K562 (cell line): Measurements from ENCODE around the gene TNFAIP3. TPM values are rescaled to one million over a fixed set of nuclear protein-coding genes. Genes with fewer than 3 reads are reported as not detected.

ENCODE experiments used
- CAMTA2 ChIP-seq: fragments of 250-450 bp; sonication (Bioruptor Pico); conservative IDR thresholded peaks from 2 replicates; pipeline ENCODE4 v1.5.1; 2022
- EGR1 ChIP-seq: fragments of 450-650 bp; conservative IDR thresholded peaks from 2 replicates; pipeline ENCODE4 v1.6.1; 2017; ENCODE audit warnings: mild to moderate bottlenecking
- ESRRA ChIP-seq: fragments of 450-650 bp; IDR thresholded peaks from 2 replicates; pipeline ENCODE4 v1.6.1; 2014; ENCODE audit warnings: low read depth, mild to moderate bottlenecking, moderate library complexity, borderline replicate concordance
- FOXJ2 ChIP-seq: fragments of 200-800 bp; sonication (Bioruptor generic); IDR thresholded peaks from 2 replicates; pipeline ENCODE4 v1.6.1; 2016; ENCODE audit warnings: missing genetic modification characterization, missing compliant biosample characterization
- HDAC2 ChIP-seq: fragments of 450-650 bp; IDR thresholded peaks from 2 replicates; pipeline ENCODE4 v1.6.1; 2016; ENCODE audit warnings: mild to moderate bottlenecking
- JUND ChIP-seq, 2 experiments: IDR thresholded peaks; 2 replicates in 1 of 2; 3 replicates in 1 of 2; pipeline ENCODE4 v1.6.1; 2011; ENCODE audit warnings: borderline replicate concordance in 2 of 2, low read depth in 2 of 2, low read length in 2 of 2, improper control_type of control experiment in 1 of 2, missing biosample characterization in 1 of 2, missing genetic modification characterization in 1 of 2, missing genetic modification reagents in 1 of 2
- KLF6 ChIP-seq: fragments of 250-450 bp; sonication (Bioruptor Pico); IDR thresholded peaks from 2 replicates; pipeline ENCODE4 v1.4.0; 2020; ENCODE audit warnings: mild to moderate bottlenecking, moderate library complexity, borderline replicate concordance
- MAZ ChIP-seq, 2 experiments: fragments of 450-650 bp in 1 of 2; sonication (generic) in 1 of 2; formaldehyde crosslinking; IDR thresholded peaks in 1 of 2; conservative IDR thresholded peaks in 1 of 2; 2 replicates each; pipeline versions ENCODE4 v1.4.0 to v1.5.0; 2020; ENCODE audit warnings: mild to moderate bottlenecking in 1 of 2, missing genetic modification reagents in 1 of 2
- PCBP2 ChIP-seq: fragments of 200-400 bp; formaldehyde crosslinking; IDR thresholded peaks from 2 replicates; pipeline ENCODE4 v1.6.1; 2018; ENCODE audit warnings: low read length, low read depth, mild to moderate bottlenecking, moderate library complexity; ENCODE audit not compliant: poor library complexity, severe bottlenecking
- TBL1XR1 ChIP-seq, 2 experiments: IDR thresholded peaks; 2 replicates each; pipeline ENCODE4 v1.6.1; 2012; ENCODE audit warnings: improper control_type of control experiment in 2 of 2, low read length in 2 of 2, mild to moderate bottlenecking in 1 of 2
- TEAD1 ChIP-seq, 2 experiments: fragments of 450-650 bp in 1 of 2; sonication (generic) in 1 of 2; formaldehyde crosslinking; IDR thresholded peaks; 2 replicates each; pipeline versions ENCODE4 v1.4.0 to v1.8.0; 2020 to 2022; ENCODE audit warnings: mild to moderate bottlenecking in 2 of 2, missing genetic modification reagents in 1 of 2
- TFAP4 ChIP-seq: sonication (generic); formaldehyde crosslinking; IDR thresholded peaks from 2 replicates; pipeline ENCODE4 v1.8.0; 2022; ENCODE audit warnings: missing genetic modification reagents, mild to moderate bottlenecking, moderate library complexity, borderline replicate concordance
- UBTF ChIP-seq, 2 experiments: IDR thresholded peaks; 2 replicates each; pipeline ENCODE4 v1.6.1; 2012; ENCODE audit warnings: improper control_type of control experiment in 2 of 2, low read depth in 2 of 2, low read length in 2 of 2, borderline replicate concordance in 1 of 2
- ZNF282 ChIP-seq: sonication (generic); formaldehyde crosslinking; IDR thresholded peaks from 2 replicates; pipeline ENCODE4 v1.8.1; 2023; ENCODE audit warnings: missing genetic modification reagents
- polyA plus RNA-seq, 8 experiments: library from polyadenylated mRNA; depleted of rRNA in 4 of 8; stranded (reverse) in 5 of 8; unstranded in 3 of 8; fragments of >200 nt; fragmentation: Nextera tagmentation in 2 of 8; fragmentation: Illumina TruSeq in 1 of 8; extraction: Ambion mirVana in 2 of 8; extraction: Trizol in 1 of 8; gene quantifications; 2 replicates each; pipeline versions ENCODE4 v1.2.1 to v1.2.3, GENCODE V29; 2011 to 2014; ENCODE audit warnings: inconsistent platforms in 1 of 8, missing spikeins in 1 of 8
- total RNA-seq, 7 experiments: library from RNA; depleted of rRNA in 6 of 7; stranded (reverse); fragments of >200 nt in 6 of 7; fragmentation: Illumina TruSeq in 2 of 7; extraction: Trizol in 2 of 7; gene quantifications; 2 replicates each; pipeline versions ENCODE4 v1.2.1 to v1.2.3, GENCODE V29; 2011 to 2021; ENCODE audit warnings: low replicate concordance in 1 of 7

TNFAIP3 gene
- total and polyA plus RNA-seq, 9 of the 15 experiments (the other 6 are each of a cell fraction or from before 2014, with no cell fraction given), result 0.79 to 17.0 (median 6.4) TPM

DNA sequence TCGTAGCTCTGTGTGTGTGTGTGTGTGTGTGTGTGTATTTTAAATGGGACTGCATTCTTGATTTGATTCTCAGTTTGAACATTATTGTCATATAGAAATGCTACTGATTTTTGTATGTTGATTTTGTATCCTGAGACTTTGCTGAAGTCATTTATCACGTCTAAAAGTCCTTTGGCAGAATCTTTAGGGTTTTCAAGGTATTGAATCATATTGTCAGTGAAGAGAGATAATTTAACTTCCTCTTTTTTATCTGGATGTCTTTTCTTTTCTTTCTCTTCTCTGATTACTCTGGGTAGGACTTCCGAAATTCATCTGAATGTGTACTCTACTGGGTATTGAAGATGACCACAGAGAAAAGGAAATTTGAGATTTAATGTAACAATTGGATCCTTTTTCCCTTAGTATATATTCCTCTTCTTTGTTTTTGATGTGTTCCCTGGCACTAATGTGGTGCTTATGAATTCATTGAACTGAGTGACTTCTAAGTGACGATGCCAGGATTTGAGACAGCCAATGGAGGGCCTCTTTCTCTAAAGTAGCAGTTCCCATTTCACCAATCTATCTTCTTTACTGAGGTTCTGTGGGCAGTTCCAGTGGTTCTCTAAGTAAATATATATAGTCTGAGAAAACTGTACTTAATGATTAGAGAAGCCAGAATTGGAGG is 47.6 kb downstream of the TNFAIP3 start (continued):
- no peak for TF ChIP-seq UBTF (IDR thresholded peaks at IDR 0.05; ENCODE audit: borderline replicate concordance in 1 of 2, low read depth in 2 of 2, low read length in 2 of 2)
- 0 out of 4 replicates have a peak, but pooled peaks of 1 of the 2 experiments have one; percentile 15 for TF ChIP-seq MAZ (CRISPR knock-in tag; conservative IDR thresholded peaks at IDR 0.05 in 1 of 2, IDR thresholded peaks at IDR 0.05 in 1 of 2)
- TF ChIP-seq KLF6 (CRISPR knock-in tag), result peak; percentile 83; the same call in 1 of the 2 replicates
- no peak for TF ChIP-seq EGR1
- peak; percentile 67; the same call in 1 of the 2 replicates for TF ChIP-seq FOXJ2 (tag)
- TF ChIP-seq ZNF282 (CRISPR knock-in tag), result no peak
- TF ChIP-seq PCBP2, result no peak
- TF ChIP-seq TEAD1 (CRISPR knock-in tag; IDR thresholded peaks at IDR 0.05), result peak in 1 of 2 experiments; percentile 9; a peak in 1 of 4 replicates
- TF ChIP-seq HDAC2, result peak; percentile 81
- TF ChIP-seq ESRRA, result 0 out of 2 replicates have a peak, but pooled peaks have one; percentile 10
- TF ChIP-seq TFAP4 (CRISPR knock-in tag), result no peak
- TF ChIP-seq CAMTA2 (CRISPR knock-in tag), result no peak
- TF ChIP-seq TBL1XR1 (IDR thresholded peaks at IDR 0.05; ENCODE audit: low read length in 2 of 2), result peak in 1 of 2 experiments; percentile 68; a peak in 1 of 4 replicates
- TF ChIP-seq JUND (IDR thresholded peaks at IDR 0.05; ENCODE audit: borderline replicate concordance, low read depth, low read length), result peak; percentile 74; the same call in 1 of the 2 replicates
- peak; percentile 68; the same call in 2 of the 3 replicates for TF ChIP-seq JUND (tag; IDR thresholded peaks at IDR 0.05; ENCODE audit: borderline replicate concordance, low read depth, low read length)
